Mesendoderm (in vitro differentiated cells): ENCODE measurements around the gene ARPP19. TPM values are rescaled to one million over a fixed set of nuclear protein-coding genes. Genes with fewer than 3 reads are reported as not detected.
A peak's percentile ranks its signal among the peaks of the same experiment; 100 is the strongest.

ENCODE experiments used
- DNase-seq: peaks from one replicate; pipeline ENCODE4 v3.0.0; 2013
- H2AK5ac ChIP-seq: 2 replicates; pipeline ENCODE4 v1.6.1; 2013; ENCODE audit warnings: low read length, inconsistent platforms
- H2BK120ac ChIP-seq: 2 replicates; pipeline ENCODE4 v1.6.1; 2013; ENCODE audit warnings: low read depth, mild to moderate bottlenecking, low read length, moderate library complexity, mixed read lengths
- H2BK15ac ChIP-seq: replicated peaks from 2 replicates; pipeline ENCODE4 v1.6.1; 2013; ENCODE audit warnings: low read depth, mild to moderate bottlenecking, moderate library complexity
- H2BK5ac ChIP-seq: 2 replicates; pipeline ENCODE4 v1.6.1; 2013; ENCODE audit warnings: low read length, inconsistent platforms
- H3K18ac ChIP-seq: 2 replicates; pipeline ENCODE4 v1.6.1; 2013; ENCODE audit warnings: mild to moderate bottlenecking, low read length, mixed read lengths
- H3K23ac ChIP-seq: one replicate; pipeline ENCODE4 v1.6.1; 2013; ENCODE audit warnings: low read length
- H3K27ac ChIP-seq: 2 replicates; pipeline ENCODE4 v1.5.1; 2013; ENCODE audit warnings: low read depth, mild to moderate bottlenecking, inconsistent platforms, low read length, moderate library complexity
- H3K27me3 ChIP-seq: 2 replicates; pipeline ENCODE4 v1.6.1; 2013; ENCODE audit warnings: low read length, control low read depth, mild to moderate bottlenecking, inconsistent platforms; ENCODE audit not compliant: insufficient read depth, poor library complexity
- H3K36me3 ChIP-seq: 2 replicates; pipeline ENCODE4 v1.6.1; 2013; ENCODE audit warnings: low read length, inconsistent platforms; ENCODE audit not compliant: control insufficient read depth, insufficient read depth
- H3K4ac ChIP-seq: one replicate; pipeline ENCODE4 v1.6.1; 2013; ENCODE audit warnings: low read depth, mild to moderate bottlenecking, low read length, moderate library complexity
- H3K4me1 ChIP-seq: 2 replicates; pipeline ENCODE4 v1.6.1; 2013; ENCODE audit warnings: low read depth, low read length, inconsistent platforms; ENCODE audit not compliant: control insufficient read depth
- H3K4me2 ChIP-seq: 2 replicates; pipeline ENCODE4 v1.6.1; 2013; ENCODE audit warnings: low read length
- H3K4me3 ChIP-seq: 2 replicates; pipeline ENCODE4 v1.5.1; 2013; ENCODE audit warnings: mild to moderate bottlenecking, low read length
- H3K56ac ChIP-seq: one replicate; pipeline ENCODE4 v1.6.1; 2013; ENCODE audit warnings: low read length
- H3K79me1 ChIP-seq: 2 replicates; pipeline ENCODE4 v1.6.1; 2013; ENCODE audit warnings: low read length, inconsistent platforms
- H3K79me2 ChIP-seq: 2 replicates; pipeline ENCODE4 v1.6.1; 2013; ENCODE audit warnings: mild to moderate bottlenecking, low read length; ENCODE audit not compliant: control insufficient read depth, insufficient read depth
- H3K9ac ChIP-seq: 2 replicates; pipeline ENCODE4 v1.6.1; 2013; ENCODE audit warnings: low read length, inconsistent platforms
- H4K5ac ChIP-seq: one replicate; pipeline ENCODE4 v1.6.1; 2013; ENCODE audit warnings: low read length
- H4K8ac ChIP-seq: one replicate; pipeline ENCODE4 v1.6.1; 2013; ENCODE audit warnings: low read depth, mild to moderate bottlenecking, control low read depth, low read length, moderate library complexity
- WGBS: extraction: QIAGEN DNeasy Blood & Tissue Kit; methylation state at CpG from one replicate; pipeline ENCODE4 v1.1.7; 2013; ENCODE audit warnings: low lambda C conversion rate, missing lambda C conversion rate; ENCODE audit not compliant: insufficient coverage; ENCODE audit errors: extremely low coverage; 5-methylcytosine and 5-hydroxymethylcytosine counted together
- polyA plus RNA-seq, 2 experiments: library from polyadenylated mRNA; stranded (reverse); fragments of 200-250 nt; gene quantifications; one replicate each; pipeline ENCODE4 v1.2.3, GENCODE V29; 2013

ARPP19 gene, protein sequence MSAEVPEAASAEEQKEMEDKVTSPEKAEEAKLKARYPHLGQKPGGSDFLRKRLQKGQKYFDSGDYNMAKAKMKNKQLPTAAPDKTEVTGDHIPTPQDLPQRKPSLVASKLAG
- 99.8 TPM for polyA plus RNA-seq (2013, experiment 1 of 2)
- 99.5 TPM for polyA plus RNA-seq (2013, experiment 2 of 2)

DNA sequence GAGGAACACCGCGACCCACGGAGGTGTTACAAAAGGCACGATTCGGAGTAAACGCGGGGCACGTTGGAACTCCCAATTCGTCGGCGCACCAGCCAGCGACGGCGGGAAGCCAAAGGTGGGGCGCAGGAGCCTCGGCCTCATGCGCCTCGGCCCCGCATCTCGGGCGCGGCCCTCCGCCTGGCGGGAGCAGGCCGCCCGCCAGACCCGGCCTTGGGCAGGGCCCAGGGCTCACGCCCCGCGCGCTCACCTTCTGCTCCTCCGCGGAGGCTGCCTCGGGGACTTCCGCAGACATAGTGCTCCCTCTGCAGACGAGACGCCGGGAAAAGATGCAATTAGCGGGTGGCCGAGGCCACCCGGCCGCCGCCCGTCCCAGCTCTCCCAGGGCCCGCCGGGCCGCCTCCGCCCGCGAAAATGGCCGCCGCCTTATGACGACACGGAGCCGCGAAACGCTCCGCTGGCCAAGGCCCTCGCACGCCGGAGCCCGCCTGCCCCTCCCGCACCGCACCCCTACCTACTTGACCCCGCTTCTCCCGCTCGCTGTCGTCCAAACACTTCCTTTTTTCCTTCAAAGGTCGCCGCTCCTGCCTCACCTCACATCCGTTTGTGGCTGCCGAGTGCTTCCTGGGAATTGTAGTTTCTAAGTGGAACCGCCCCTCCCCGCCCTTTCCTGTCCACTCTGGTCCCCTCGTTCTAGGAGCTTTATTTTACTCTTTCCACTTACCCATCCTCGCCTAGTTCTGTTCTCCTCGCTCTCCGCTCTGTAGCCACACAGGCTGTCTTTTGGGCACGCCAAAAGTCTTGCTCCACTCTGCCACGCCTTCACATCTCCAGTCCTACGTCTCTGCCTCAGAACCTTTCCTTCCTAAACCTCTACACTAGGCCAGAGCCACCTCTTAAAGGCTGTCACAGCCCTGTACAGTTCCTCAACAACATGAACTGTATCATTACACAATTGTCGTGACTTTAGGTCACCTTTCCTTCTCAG, at the start of gene ARPP19:
TSS of gene ARPP19 (minus strand) at position 430 of the 985 bp plus-strand sequence. CDS start at position 292, 138 bp downstream.
- Histone ChIP-seq H3K4me3 (peak within 1 kb of the TSS; percentile 99), H2BK15ac (no peak within 1 kb of the TSS), H3K9ac (peak within 1 kb of the TSS; percentile 97), H4K8ac (peak within 1 kb of the TSS; percentile 88), H3K56ac (peak within 1 kb of the TSS; percentile 99), H3K23ac (peak within 1 kb of the TSS; percentile 94), H3K27ac (peak within 1 kb of the TSS; percentile 96), H3K4me1 (peaks cover 3% of the 10 kb centered on the region), H3K27me3 (no peaks in the 10 kb centered on the region), H3K79me1 (peaks cover 1% of the 10 kb centered on the region), H2BK120ac (no peak within 1 kb of the TSS), H3K4ac (peak within 1 kb of the TSS; percentile 88), H3K4me2 (peak within 1 kb of the TSS; percentile 77), H4K5ac (peak within 1 kb of the TSS; percentile 71), H3K36me3 (no peaks in the 10 kb centered on the region), H3K79me2 (peaks cover 46% of the 10 kb centered on the region), H2BK5ac (peak within 1 kb of the TSS; percentile 45), H2AK5ac (peak within 1 kb of the TSS; percentile 96), H3K18ac (peak within 1 kb of the TSS; percentile 55)
- peak; percentile 98 for DNase-seq
- no CpG with 5 or more reads among the region's 82 CpGs for WGBS

DNA sequence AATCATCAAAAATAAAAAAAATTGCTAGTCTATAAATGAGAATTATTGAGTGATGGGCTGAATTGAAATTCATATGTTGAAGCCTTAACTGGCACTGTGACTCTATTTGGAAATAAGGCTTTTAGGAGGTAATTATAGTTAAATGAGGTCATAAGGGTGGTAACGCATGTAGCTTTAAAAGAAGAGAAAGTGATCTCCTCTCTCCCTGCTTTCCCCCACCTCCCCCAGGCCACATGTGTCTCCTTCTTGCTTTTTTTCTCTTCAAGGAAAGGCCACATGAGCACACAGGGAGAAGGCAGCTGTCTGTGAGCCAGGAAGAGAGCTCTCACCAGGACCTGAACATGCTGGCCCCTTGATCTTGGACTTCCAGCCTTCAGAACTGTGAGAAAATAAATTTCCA, 48.2 kb upstream of the ARPP19 start:
- WGBS: no CpG with 5 or more reads among the region's 1 CpG
- Histone ChIP-seq H2BK5ac (no peak overlapping the region), H4K5ac (no peak overlapping the region), H4K8ac (no peak overlapping the region), H3K4me2 (no peak overlapping the region), H3K18ac (no peak overlapping the region), H3K4me3 (no peak overlapping the region), H3K9ac (no peak overlapping the region), H3K27me3 (no peaks in the 10 kb centered on the region), H3K79me1 (no peaks in the 10 kb centered on the region), H2BK15ac (no peak overlapping the region), H3K27ac (no peak overlapping the region), H3K36me3 (no peaks in the 10 kb centered on the region), H3K23ac (no peak overlapping the region), H3K79me2 (no peaks in the 10 kb centered on the region), H3K4ac (no peak overlapping the region), H2AK5ac (no peak overlapping the region), H3K56ac (no peak overlapping the region), H3K4me1 (no peaks in the 10 kb centered on the region), H2BK120ac (no peak overlapping the region)
- peak; percentile 7 for DNase-seq

DNA sequence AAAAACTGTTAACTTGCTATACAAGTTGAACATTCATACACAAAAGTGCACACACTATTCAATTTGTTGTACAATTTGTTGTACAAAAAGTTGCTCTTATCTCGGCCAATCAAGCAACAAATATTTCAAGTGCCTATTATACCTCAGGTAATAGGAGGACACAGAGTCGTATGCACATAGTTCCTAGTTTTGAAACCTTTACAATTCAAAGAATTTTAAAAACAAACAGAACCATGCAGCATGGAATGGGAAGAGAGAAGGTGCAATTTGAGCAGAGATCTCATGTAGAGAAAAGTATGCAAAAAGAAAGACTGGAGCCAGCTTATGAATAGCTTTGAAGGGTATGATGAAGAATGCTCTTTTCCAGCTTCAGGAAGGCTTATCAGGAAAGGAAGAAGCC, 46.5 kb upstream of the ARPP19 start:
- no peaks in the 10 kb centered on the region for H3K79me1 ChIP-seq
- no peak for DNase-seq
- no peaks in the 10 kb centered on the region for H3K36me3 ChIP-seq
- H3K56ac ChIP-seq: no peak overlapping the region
- H3K27ac ChIP-seq: no peak overlapping the region
- H3K4me3 ChIP-seq: no peak overlapping the region
- no peak overlapping the region for H3K18ac ChIP-seq
- H3K27me3 ChIP-seq: no peaks in the 10 kb centered on the region
- H3K9ac ChIP-seq: no peak overlapping the region
- no peaks in the 10 kb centered on the region for H3K4me1 ChIP-seq
- H2AK5ac ChIP-seq: no peak overlapping the region
- WGBS: no CpG with 5 or more reads among the region's 2 CpGs
- no peak overlapping the region for H4K8ac ChIP-seq
- no peak overlapping the region for H3K4ac ChIP-seq
- no peaks in the 10 kb centered on the region for H3K79me2 ChIP-seq
- H3K23ac ChIP-seq: no peak overlapping the region
- no peak overlapping the region for H2BK120ac ChIP-seq
- H2BK15ac ChIP-seq: no peak overlapping the region
- no peak overlapping the region for H4K5ac ChIP-seq
- H2BK5ac ChIP-seq: no peak overlapping the region
- H3K4me2 ChIP-seq: no peak overlapping the region

DNA sequence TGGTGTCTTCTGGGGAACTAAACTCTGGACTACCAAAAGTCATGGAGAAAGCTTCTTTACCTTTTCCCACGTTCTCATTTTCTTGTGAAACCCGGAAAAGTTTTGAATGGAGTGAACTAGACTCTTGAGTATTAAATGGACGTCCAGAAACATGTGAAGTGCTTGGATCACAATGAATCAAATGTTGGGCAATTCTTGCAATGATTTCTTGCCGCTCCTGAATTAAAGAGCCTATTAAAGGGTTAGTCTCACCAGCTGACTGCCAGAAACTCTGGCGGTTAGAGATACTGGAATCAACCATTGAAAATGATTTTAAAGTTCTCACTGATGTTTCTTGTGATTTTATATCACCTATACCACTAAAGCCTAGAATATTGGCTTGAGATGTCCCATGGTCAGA, 40.8 kb upstream of the ARPP19 start:
- no peaks in the 10 kb centered on the region for H3K36me3 ChIP-seq
- no peak overlapping the region for H3K23ac ChIP-seq

DNA sequence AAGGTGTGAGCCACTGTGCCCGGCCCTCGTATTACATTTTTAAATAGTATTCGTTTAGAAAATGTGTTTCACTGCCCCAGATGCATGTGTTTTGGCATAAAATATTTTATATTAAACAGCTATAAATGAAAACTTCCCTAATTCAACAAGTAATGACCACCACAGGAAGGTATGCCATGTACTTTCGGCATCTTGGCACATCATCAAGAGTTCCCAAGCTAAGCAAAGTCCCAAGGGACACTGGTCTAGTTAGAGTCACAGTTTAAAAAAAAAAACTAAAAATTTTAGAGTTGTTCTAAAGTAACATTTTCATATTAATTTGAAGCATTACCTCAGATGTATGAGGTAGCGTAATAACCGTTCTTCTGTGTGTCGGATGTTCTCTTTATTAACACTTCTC, 15.6 kb upstream of the ARPP19 start:
- Histone ChIP-seq H3K18ac (no peak overlapping the region), H3K27me3 (no peaks in the 10 kb centered on the region), H4K8ac (no peak overlapping the region), H3K4ac (no peak overlapping the region), H3K9ac (no peak overlapping the region), H2BK15ac (no peak overlapping the region), H2BK120ac (no peak overlapping the region), H3K36me3 (no peaks in the 10 kb centered on the region), H2BK5ac (no peak overlapping the region), H3K4me3 (no peak overlapping the region), H3K4me1 (no peaks in the 10 kb centered on the region), H3K79me1 (no peaks in the 10 kb centered on the region), H3K23ac (no peak overlapping the region), H2AK5ac (no peak overlapping the region), H3K56ac (no peak overlapping the region), H4K5ac (no peak overlapping the region), H3K79me2 (no peaks in the 10 kb centered on the region), H3K27ac (no peak overlapping the region), H3K4me2 (no peak overlapping the region)
- no peak for DNase-seq
- no CpG with 5 or more reads among the region's 7 CpGs for WGBS

More for the DNA sequence above, 40.8 kb upstream of the ARPP19 start:
- H3K18ac ChIP-seq: no peak overlapping the region
- H4K5ac ChIP-seq: no peak overlapping the region
- WGBS: no CpG with 5 or more reads among the region's 5 CpGs
- H3K27ac ChIP-seq: no peak overlapping the region
- H2BK5ac ChIP-seq: no peak overlapping the region
- H2BK120ac ChIP-seq: no peak overlapping the region
- no peak overlapping the region for H2BK15ac ChIP-seq
- H3K79me1 ChIP-seq: no peaks in the 10 kb centered on the region
- no peak for DNase-seq
- no peaks in the 10 kb centered on the region for H3K27me3 ChIP-seq
- H3K56ac ChIP-seq: no peak overlapping the region
- no peak overlapping the region for H3K4me3 ChIP-seq
- no peak overlapping the region for H3K4ac ChIP-seq
- H3K4me1 ChIP-seq: no peaks in the 10 kb centered on the region
- H3K79me2 ChIP-seq: no peaks in the 10 kb centered on the region
- H3K4me2 ChIP-seq: no peak overlapping the region
- H3K9ac ChIP-seq: no peak overlapping the region
- H4K8ac ChIP-seq: no peak overlapping the region
- no peak overlapping the region for H2AK5ac ChIP-seq
